Right ventricle myocardium superior (tissue), 1 donor: ENCODE results near the gene GXYLT2. TPM values are rescaled to one million over a fixed set of nuclear protein-coding genes. Genes with fewer than 3 reads are reported as not detected.

Experiments used
- ATAC-seq: fragments of 200-7000 bp; cut with Tn5 transposase; one replicate; pipeline ENCODE4 v1.9.1; 2020; ENCODE audit warnings: mild to moderate bottlenecking; ENCODE audit not compliant: poor library complexity
- DNase-seq: peaks from one replicate; pipeline ENCODE4 v3.0.0-alpha.2; 2020
- intact Hi-C: fragments of 100-400 bp; cut with DNase I; formaldehyde crosslinking; loops from one replicate; pipeline ENCODE4 v1.11.2; 2022
- total RNA-seq: library from RNA; stranded (reverse); fragmentation: NEBNext Ultra II Directional; extraction: Animal tissue kit (Norgen Biotek cat#: 25700); gene quantifications from one replicate; pipeline ENCODE4 v1.2.1, GENCODE V29; 2021
- donor health status: DM: no; HTN: yes; CAD: no; lungs with severe emphysema.

Gene GXYLT2
- total RNA-seq, 1 donor from 2014 or later = 10.2 TPM

DNA sequence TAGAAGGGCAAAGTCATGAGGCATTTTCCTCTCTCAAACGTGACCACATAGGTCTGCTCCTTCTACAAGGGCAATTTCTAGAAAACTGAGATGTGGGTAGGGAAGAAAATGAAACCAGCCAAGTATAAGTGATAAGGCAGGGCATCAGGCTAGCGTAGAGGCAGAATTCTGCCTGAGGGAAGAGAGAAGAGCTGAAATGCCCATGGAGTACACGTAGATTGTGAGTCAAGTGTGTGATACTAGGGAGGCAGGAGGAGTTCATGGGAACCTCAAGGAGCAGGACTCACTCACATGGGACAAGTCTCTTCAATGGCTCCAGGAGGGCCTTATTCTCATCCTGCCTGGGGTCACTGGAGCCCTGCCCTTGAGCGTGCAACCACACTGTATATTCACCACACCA lies 73.9 kb downstream of the GXYLT2 start:
- intact Hi-C loops = no loop called here
- DNase-seq = no peak
- ATAC-seq = peak; percentile 8

DNA sequence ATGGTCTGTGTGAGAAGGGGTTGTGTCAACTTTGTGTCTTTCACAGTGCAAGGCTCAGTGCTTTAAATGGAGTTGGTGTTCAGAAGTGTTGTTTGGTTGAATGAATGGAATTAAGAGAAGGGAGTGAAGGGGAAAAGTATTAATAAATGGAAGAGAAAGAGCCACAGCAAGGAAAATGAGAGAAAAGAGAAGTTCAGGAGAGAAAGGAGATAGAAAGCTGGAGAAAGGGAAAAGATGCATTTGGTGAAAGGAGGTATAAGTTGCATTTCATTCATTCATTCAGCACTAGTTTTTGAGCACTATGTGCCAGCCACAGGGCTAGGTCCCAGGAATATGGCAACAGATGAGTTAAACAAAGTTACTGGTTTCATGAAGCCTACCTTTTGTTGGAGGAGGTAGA lies 74.5 kb downstream of the GXYLT2 start:
- intact Hi-C loops = no loop called here
- ATAC-seq = no peak
- no peak for DNase-seq

DNA sequence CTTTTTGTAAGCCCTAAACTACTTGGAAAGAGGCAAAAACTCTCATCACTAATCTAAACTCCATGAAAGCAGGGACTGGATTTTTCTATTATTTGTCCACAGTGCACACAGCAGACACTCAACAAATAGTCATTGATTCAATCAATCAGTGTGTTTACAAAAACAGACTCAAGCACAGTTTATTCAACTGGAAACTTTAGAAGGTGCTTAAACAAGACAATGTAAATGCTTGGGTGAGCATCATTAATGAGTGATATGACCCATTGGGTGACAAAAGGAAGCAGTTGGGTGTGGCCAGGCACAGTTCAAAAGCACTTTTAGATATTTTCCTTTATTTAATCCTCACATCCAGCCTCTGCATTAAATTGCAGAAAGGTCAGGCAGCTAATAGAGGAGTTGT lies 76.8 kb downstream of the GXYLT2 start:
- intact Hi-C loops = no loop called here
- ATAC-seq (no peak), DNase-seq (no peak)

DNA sequence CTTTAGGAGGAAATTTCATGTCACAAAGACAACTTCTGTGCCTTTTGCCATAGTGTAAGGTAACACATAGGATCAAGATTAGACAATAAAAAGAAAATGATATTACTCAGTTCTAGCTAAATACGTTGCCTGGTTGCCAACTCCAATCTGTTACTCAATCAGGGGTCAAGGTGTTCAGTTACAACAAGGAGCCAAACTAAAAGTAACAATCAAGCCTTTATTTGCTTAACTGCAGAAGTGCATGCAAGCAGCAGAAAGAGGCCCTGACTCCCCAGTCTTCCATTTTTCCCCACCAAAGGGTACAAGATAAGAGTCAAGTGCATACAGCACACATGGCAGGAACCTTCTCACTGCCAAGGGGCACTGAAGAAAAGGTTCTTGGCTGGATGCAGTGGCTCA lies 80.4 kb downstream of the GXYLT2 start:
- intact Hi-C loops = no loop called here
- ATAC-seq (no peak), DNase-seq (no peak)

DNA sequence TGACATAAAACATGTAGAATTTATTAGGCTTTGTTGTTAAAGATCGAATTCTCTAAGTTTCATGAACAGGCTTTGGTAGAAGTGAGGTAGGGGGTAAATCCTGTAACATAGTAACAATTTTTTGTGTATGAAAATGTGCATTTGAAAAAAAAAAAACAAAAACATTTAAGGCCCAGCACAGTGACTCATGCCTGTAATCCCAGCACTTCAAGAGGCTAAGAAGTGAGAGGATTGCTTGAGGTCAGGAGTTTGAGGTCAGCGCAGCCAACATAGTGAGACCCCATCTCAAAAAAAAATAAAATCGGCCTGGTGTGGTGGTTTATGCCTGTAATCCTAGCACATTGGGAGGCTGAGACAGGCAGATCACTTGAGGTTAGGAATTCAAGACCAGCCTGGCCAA lies 81.9 kb downstream of the GXYLT2 start:
- intact Hi-C loops = no loop called here
- DNase-seq (no peak), ATAC-seq (no peak)

DNA sequence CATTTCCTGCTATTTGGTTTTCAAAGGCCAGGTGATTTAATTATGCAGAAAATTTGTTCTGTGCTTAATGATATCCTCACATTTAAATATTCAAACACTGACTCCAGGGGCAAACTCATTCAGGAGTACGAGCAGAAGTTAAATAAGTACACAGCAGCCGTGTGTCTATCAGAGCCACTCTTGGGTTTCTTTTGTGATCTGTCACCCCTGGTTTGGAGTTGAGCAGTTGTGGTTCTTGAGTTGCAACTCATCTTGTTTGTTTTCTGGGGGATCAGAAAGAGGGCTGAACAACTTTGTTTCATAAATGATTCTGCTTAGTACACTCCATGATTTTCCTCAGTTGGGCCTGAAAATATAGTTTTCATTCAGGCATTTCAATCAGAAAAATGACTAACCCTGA lies 83.1 kb downstream of the GXYLT2 start:
- no peak for DNase-seq
- ATAC-seq = no peak
- intact Hi-C loops = no loop called here

DNA sequence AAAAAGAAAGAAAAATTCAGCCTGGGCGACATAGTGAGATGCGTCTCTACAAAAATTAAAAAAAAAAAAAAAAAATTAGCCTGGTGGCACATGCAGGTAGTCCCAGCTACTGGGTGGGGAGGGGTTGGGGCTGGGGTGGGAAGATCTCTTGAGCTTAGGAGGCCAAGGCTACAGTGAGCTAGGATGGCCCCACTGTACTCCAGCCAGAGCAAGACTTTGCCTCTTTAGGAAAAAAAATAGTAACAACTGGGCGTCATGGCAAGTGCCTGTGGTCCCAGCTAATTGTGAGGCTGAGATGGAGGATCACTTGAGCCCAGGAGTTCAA lies 84.8 kb downstream of the GXYLT2 start:
- ATAC-seq = no peak
- intact Hi-C loops = no loop called here
- DNase-seq = no peak

DNA sequence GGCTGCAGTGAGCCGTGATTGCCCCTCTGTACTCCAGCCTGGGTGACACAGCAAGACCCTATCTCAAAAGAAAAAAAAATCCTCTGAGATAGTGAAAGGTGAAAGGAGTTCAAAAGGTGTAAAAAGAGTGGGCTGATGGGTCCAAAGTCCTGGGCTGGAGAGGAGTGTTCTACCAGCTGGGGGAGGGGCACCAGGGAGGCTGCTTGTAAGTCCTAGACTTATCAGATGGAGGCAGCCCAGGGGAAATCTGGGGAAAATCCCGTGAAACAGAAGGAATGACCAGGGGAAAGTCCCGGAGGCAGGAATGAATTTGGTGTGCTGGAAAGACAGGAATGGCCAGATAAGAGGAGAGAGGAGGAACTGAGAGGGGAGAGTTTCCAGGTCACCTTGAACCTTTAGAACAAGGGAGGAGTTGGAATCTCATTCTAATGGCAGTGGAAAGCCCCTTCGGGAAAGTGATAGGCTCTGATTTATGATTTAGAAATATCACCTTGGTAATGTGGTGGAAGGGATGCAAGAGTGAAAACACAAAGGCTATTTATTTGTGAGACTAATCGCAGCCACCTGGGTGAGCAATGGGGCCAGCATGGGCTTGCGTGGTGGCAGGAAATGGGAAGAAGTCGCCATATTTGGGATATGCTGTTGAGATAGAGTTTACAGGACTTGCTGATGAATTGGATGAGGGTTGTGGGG lies 85.3 kb downstream of the GXYLT2 start:
- intact Hi-C loops = no loop called here
- ATAC-seq = no peak
- DNase-seq = no peak

DNA sequence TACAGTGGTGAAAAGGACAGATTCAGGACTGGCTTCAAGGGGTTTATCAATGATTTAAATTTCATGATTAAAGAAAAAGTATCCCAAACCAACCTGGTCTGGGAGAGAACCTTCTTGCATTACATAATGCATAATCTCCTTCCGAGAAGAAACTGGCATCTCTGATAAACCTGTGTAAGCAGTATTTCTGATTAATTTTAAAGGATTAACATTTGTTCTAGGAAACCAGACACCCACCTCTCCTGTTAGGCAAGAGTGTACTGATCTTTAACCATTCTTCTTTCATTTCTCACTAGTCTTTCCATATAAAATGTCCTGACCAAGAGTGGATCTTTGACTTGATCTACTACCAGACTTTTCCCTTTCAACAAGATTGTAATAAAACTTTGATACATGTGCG lies 85.9 kb downstream of the GXYLT2 start:
- DNase-seq = no peak
- intact Hi-C loops = no loop called here
- ATAC-seq = no peak

DNA sequence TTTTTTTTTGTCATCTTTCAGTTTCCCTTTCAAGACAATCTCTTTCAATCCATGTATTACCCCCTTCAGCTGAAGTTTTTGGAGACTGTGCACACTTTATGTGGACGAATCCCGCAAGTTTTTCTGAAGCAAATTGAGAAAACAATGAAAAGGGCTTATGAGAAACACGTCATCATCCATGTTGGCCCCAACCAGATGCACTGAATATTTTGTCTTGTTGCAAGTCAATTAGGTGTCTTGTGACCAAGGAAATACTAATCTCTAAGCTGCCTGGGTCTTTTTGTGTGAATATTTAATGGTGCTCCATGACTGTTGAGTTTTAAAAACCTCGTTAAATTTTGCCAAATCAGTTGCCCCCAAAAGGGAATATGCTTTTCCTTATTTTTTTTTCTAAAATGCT lies 87.1 kb downstream of the GXYLT2 start:
- DNase-seq = no peak
- no peak for ATAC-seq
- intact Hi-C loops = no loop called here

DNA sequence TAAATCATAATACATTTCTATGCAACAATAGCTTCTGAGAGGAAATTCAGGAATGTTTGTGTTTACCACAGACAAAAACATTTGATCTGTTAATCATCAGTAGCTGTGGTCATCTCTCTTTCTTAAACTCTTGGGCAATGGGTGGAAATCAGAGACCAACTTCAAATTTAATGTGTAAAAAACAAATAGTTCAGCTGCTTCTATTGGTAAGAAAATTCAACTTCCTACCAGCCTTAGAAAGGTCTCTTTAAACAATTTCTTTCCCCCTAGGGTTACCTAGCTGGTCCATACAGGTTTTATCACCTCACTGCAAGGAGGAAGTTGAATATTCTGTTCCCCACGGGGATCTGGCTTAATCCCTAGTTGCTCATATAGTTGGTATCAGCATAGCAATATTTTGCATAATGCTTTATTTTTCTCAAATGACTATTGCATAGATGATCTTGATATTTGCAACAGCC lies 88.5 kb downstream of the GXYLT2 start:
- no peak for DNase-seq
- intact Hi-C loops = no loop called here
- no peak for ATAC-seq

DNA sequence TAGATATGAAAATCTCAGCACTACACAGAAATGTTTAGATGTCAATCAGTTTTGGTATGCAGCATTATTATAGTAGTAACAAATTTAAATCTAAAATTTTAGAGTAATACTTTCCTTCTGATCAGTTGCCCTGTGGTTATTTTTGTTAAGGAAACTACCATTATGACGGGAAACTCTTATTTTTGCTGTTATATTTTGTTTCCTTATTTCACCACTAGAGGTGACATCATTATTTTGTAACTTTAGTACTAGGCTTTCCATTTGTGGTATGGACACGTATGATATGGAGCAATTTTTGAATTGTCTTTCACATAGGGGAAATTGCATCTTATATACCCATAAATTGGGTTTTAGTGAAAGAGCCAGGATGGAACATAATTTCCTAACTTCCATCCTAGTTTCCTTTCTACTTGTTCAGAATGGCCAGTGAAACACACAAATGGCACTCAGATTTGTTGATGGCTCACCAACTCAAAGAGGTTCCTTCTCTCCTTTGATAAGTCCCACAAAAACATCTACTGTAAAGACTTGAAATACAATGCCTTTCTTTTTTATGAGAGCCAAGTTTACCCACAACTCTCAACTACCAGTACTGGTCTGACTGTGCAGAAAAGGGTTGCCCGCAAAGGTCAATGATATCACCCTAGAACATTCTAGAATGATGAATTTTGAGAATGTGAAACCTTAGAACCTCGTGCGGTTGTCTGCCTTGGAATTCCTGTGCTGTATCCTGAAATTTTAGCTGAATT lies 89.4 kb downstream of the GXYLT2 start:
- intact Hi-C loops = no loop called here
- DNase-seq (no peak), ATAC-seq (no peak)

DNA sequence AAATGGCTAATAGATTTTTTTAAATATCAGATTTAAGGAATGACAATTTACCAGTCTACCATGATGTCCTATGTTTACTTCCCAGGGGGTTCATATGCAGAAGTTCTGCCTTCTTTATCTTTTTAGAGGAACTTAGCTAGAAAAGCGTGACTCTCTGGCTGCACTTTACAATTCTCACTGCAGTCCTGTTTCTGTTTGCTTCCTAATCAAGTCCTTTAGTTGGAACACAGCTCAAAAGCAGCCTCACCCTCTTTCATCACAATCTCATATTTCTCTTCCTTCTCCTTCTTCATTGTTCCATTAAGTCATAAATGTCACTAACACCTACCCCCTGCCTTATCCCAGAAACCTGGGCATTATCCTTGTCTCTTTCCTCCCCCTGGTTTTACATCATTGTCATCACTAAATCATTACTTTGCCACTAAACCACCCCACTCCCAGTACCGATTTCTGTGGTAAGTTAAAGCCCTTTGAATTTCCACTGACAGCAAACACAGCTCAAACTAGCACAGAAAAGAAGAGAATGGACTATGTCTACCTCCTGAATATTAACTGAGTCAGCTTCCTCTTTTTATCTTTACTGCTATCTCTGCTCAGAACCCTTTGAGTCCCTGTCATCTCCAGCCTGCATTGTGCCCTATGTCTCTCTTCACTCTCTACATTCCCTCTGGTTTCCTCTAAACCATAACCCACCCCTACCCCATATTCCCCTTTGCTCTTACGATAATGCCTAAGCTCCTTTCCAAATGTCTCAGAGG lies 94.9 kb downstream of the GXYLT2 start:
- ATAC-seq = no peak
- intact Hi-C loops = no loop called here
- DNase-seq = no peak

DNA sequence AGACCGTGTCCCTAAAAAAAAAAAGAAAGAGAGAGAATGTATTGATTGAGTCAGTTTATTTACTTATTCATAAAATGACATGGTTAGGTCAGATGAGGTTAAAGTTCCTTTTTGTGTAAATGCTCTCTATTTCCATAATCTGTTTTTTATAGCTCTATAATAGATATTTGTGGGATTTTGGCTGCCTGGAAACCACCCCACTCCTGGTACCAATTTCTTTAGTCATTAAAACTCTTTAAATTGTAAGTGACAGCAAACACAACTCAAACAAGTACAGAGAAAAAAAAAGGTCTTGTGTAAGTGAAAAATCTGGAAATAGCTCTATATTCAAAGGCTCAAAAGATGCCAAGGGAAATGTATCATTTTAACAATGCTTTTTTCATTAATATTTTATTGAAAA lies 97.7 kb downstream of the GXYLT2 start:
- no peak for ATAC-seq
- DNase-seq = no peak
- intact Hi-C loops = no loop called here

DNA sequence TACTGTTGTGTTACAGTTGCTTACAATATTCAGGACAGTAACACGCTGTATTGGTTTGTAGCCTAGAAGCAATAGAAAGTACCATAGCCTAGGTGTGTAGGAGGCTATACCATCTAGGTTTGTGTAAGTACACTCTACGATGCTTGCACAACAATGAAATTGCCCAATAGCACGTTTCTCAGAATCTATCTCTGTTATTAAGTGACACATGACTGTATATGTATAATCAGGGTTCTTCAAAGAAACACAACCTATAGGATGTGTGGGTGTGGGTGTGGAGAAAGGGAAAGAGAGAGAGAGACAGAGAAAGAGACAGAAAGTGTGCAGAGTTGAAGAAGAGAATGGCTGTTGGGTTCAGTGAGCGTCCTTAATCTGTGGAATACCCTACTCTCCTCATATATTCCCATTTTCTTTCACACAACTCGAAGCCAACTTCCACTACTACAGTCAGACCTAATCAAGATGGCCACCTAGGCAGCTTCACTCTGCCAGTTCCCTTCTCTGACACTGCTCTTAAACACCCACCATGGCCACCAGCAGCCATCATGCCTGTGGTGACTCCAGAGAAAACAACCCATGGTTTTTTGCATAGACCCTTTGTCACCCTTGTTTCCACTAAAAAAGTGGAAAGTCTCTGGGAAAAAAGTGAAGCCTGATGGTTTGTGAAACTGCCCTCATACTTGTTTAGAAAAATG lies 103.0 kb downstream of the GXYLT2 start:
- ATAC-seq (no peak), DNase-seq (no peak)
- intact Hi-C loops = loop anchor here (10.0 kb wide), 1 partner anchor 56 kb away; no protein-coding TSS in a partner anchor

DNA sequence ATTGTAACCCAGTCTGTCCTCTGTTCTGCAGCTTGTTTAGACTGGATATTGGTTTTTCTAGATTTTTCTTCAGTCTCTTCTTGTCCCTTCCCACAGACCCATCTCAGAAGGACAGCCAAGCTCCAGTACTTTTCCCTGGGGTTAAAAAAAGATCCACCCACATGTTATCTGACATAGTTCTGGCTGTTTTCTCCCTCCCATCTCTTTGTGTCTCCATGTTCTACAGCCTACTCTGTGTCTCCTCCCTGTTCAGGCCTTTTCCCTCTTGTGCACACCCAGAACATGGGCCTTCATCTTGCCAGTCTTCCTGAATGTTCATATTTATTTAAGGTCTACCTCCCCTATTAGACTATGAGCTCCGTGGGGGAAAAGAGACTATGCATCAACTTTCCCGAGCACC lies 103.7 kb downstream of the GXYLT2 start:
- DNase-seq (no peak), ATAC-seq (no peak)
- intact Hi-C loops = loop anchor here (10.0 kb wide), 1 partner anchor 57 kb away; no protein-coding TSS in a partner anchor

DNA sequence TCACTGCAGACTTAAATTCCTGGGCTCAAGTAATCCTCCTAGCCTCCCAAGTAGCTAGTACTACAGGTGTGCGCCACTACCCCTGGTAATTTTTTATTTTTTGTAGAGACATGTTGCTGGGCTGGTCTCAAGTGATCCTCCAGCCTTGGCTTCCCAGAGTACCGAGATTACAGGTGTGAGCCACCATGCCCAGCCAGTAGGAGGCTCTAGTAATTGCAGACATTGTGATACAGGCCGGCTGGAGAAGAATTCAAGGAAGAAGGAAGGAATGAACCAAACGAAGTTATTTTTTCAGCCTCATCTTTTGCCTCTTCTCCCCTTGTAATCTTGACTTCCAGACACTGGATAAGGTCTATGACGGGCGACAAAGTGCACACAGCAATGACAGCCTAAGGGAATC lies 105.5 kb downstream of the GXYLT2 start:
- no peak for DNase-seq
- intact Hi-C loops = loop anchor here (10.0 kb wide), 1 partner anchor 59 kb away; no protein-coding TSS in a partner anchor
- no peak for ATAC-seq

DNA sequence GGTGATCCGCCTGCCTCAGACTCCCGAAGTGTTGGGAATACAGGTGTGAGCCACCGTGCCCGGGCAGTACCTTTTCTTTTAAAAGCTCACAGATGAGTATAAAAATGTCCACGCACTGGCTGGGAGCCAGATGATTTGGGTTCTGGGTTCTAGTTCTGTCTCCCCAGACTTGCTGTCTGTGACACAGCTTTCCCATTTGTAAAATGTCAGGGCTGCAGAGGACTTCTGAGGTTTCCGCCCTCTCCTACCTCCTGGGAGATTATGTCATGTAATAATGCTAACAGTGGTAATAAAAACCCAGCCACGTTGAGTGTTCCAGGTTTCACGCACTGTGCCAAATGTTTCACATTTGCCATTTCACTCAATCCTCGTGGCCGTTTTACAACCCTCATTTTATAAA lies 107.5 kb downstream of the GXYLT2 start:
- ATAC-seq (no peak), DNase-seq (no peak)
- intact Hi-C loops = loop anchor here (10.0 kb wide), 1 partner anchor 61 kb away; no protein-coding TSS in a partner anchor

DNA sequence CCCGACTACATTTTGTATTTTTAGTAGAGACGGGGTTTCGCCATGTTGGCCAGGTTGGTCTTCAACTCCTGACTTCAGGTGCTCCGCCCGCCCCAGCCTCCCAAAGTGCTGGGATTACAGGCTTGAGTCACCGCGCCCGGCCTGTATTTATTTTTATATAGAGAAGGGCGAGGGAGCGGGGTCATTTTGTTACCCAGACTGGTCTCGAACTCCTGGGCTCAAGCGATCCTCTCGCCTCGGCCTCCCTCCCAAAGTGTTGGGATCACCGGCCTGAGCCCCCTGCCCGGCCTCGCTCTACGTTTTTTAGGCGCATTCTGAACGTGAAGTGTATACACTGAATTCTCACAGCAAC lies 108.3 kb downstream of the GXYLT2 start:
- intact Hi-C loops = loop anchor here (10.0 kb wide), 1 partner anchor 61 kb away; no protein-coding TSS in a partner anchor
- DNase-seq (peak; percentile 54), ATAC-seq (no peak)
